PC-3 (cell line): ENCODE results near the gene LILRB3. TPM values are rescaled to one million over a fixed set of nuclear protein-coding genes. Genes with fewer than 3 reads are reported as not detected.
"Not testable (repeated sequence)": the region's sequence is repeated elsewhere in the genome, so short reads cannot be mapped to it uniquely, and the experiment has no call there.

Source experiments
- ATAC-seq: fragments of 200-7000 bp; cut with Tn5 transposase; 2 replicates; pipeline ENCODE4 v1.9.1; 2020; ENCODE audit warnings: mild to moderate bottlenecking, moderate library complexity
- BruUV-seq: library from RNA; stranded (reverse); fragments of 400-500 nt; replicated peaks from 2 replicates; lab custom pipeline; 2021; lab: Mats Ljungman, UMichigan
- CTCF ChIA-PET: fragments of 300-600 bp; sonication (Branson Sonifier 250); formaldehyde crosslinking; loops from one replicate; lab custom pipeline; 2022; ENCODE audit warnings: antibody characterized with exemption; lab: Charles Lee
- POLR2A ChIA-PET: fragments of 300-600 bp; sonication (Branson Sonifier 250); formaldehyde crosslinking; loops from one replicate; lab custom pipeline; 2022; ENCODE audit warnings: antibody characterized with exemption; ENCODE audit not compliant: unreplicated experiment; lab: Charles Lee
- DNase-seq: peaks from one replicate; pipeline ENCODE4 v3.0.0-alpha.2; 2015
- H2AFZ ChIP-seq: fragments of 300-600 bp; sonication (generic); 2 replicates; pipeline ENCODE4 v1.6.0; 2016; ENCODE audit warnings: antibody characterized with exemption, low read length
- H3F3A ChIP-seq: fragments of 300-600 bp; sonication (generic); one replicate; pipeline ENCODE4 v1.6.0; 2017; ENCODE audit warnings: antibody characterized with exemption, low read length, control low read depth, mild to moderate bottlenecking; ENCODE audit not compliant: unreplicated experiment
- H3K27ac ChIP-seq: fragments of 300-600 bp; sonication (generic); 2 replicates; pipeline ENCODE4 v1.5.1; 2016; ENCODE audit warnings: mild to moderate bottlenecking, low read length
- H3K27me3 ChIP-seq: fragments of 300-600 bp; sonication (generic); 2 replicates; pipeline ENCODE4 v1.6.1; 2016; ENCODE audit warnings: low read length, mixed read lengths
- H3K36me3 ChIP-seq: fragments of 300-600 bp; sonication (generic); 2 replicates; pipeline ENCODE4 v1.6.1; 2016; ENCODE audit warnings: low read depth, mixed run types, low read length, mixed read lengths
- H3K4me1 ChIP-seq: fragments of 300-600 bp; sonication (generic); 2 replicates; pipeline ENCODE4 v1.5.1; 2016; ENCODE audit warnings: low read length; ENCODE audit not compliant: insufficient read depth
- H3K4me2 ChIP-seq: fragments of 300-600 bp; sonication (generic); 2 replicates; pipeline ENCODE4 v1.6.0; 2016; ENCODE audit warnings: low read length
- H3K4me3 ChIP-seq: fragments of 300-600 bp; sonication (generic); 2 replicates; pipeline ENCODE4 v1.5.1; 2016; ENCODE audit warnings: mild to moderate bottlenecking, low read length, mixed read lengths
- H3K79me2 ChIP-seq: fragments of 300-600 bp; sonication (generic); 2 replicates; pipeline ENCODE4 v1.6.1; 2017; ENCODE audit warnings: low read length, mixed read lengths
- H3K9ac ChIP-seq: fragments of 300-600 bp; sonication (generic); 2 replicates; pipeline ENCODE4 v1.6.0; 2016; ENCODE audit warnings: mild to moderate bottlenecking, low read length
- H3K9me2 ChIP-seq: fragments of 300-600 bp; sonication (generic); replicated peaks from 2 replicates; pipeline ENCODE4 v1.6.1; 2016; ENCODE audit warnings: mixed run types, low read length, mixed read lengths
- H3K9me3 ChIP-seq: fragments of 300-600 bp; sonication (generic); 2 replicates; pipeline ENCODE4 v1.6.1; 2016; ENCODE audit warnings: low read length, mixed read lengths
- H4K20me1 ChIP-seq: fragments of 300-600 bp; sonication (generic); 2 replicates; pipeline ENCODE4 v1.6.1; 2016; ENCODE audit warnings: low read length, mixed read lengths
- CTCF ChIP-seq: fragments of 300-600 bp; sonication (generic); conservative IDR thresholded peaks from 2 replicates; pipeline ENCODE4 v1.5.1; 2017; ENCODE audit warnings: antibody characterized with exemption, low read depth, mild to moderate bottlenecking, low read length
- EZH2 ChIP-seq: fragments of 300-600 bp; sonication (generic); IDR thresholded peaks from one replicate; pipeline ENCODE4 v1.6.1; 2017; ENCODE audit warnings: antibody characterized with exemption, mild to moderate bottlenecking, low read length; ENCODE audit not compliant: unreplicated experiment
- EZH2phosphoT487 ChIP-seq: fragments of 300-600 bp; sonication (generic); IDR thresholded peaks from 2 replicates; pipeline ENCODE4 v1.6.1; 2018; ENCODE audit warnings: mild to moderate bottlenecking, antibody characterized with exemption, low read length, borderline replicate concordance
- intact Hi-C: fragments of 100-400 bp; cut with micrococcal nuclease; formaldehyde crosslinking; loops from 2 replicates; pipeline ENCODE4 v1.9.0; 2023
- total RNA-seq: library from RNA; depleted of rRNA; stranded (reverse); fragments of >200 nt; gene quantifications from 2 replicates; pipeline ENCODE4 v1.2.3, GENCODE V29; 2014

The LILRB3 gene
- total RNA-seq, 1 experiment from 2014 or later: not detected

- no peak for DNase-seq
- H4K20me1 ChIP-seq: no peaks in the 10 kb centered on the region
- no TSS peak for BruUV-seq
- no peaks in the 10 kb centered on the region for H3K9me2 ChIP-seq
- peak overlapping the region; percentile 33; the same call in 1 of the 2 replicates for H3K4me2 ChIP-seq
- CTCF ChIA-PET: no interaction called here
- H3K9ac ChIP-seq: no peak overlapping the region
- H3K4me1 ChIP-seq: no peaks in the 10 kb centered on the region
- H3K9me3 ChIP-seq: no peaks in the 10 kb centered on the region
- POLR2A ChIA-PET: no interaction called here
- no peak overlapping the region for H3K27ac ChIP-seq
- no peak for ATAC-seq
- no peak overlapping the region for H2AFZ ChIP-seq
- no peaks in the 10 kb centered on the region for H3K79me2 ChIP-seq
- peaks cover 32% of the 10 kb centered on the region for H3K27me3 ChIP-seq
- H3K36me3 ChIP-seq: no peaks in the 10 kb centered on the region
- intact Hi-C loops: no loop called here
- TF ChIP-seq EZH2 (no peak), EZH2phosphoT487 (no peak), CTCF (no peak)
- H3K4me3 ChIP-seq: no peak overlapping the region
- no peaks in the 10 kb centered on the region for H3F3A ChIP-seq
These were observed 25.3 kb upstream of the LILRB3 start for GRCh38 chr19:54248016-54248601.

GRCh38 chr19:54247106-54247930 is 24.5 kb upstream of the LILRB3 start:
- H2AFZ ChIP-seq: no peak overlapping the region
- peaks cover 24% of the 10 kb centered on the region for H3K27me3 ChIP-seq
- no peaks in the 10 kb centered on the region for H3K79me2 ChIP-seq
- BruUV-seq: no TSS peak
- no peaks in the 10 kb centered on the region for H3K9me2 ChIP-seq
- peak overlapping the region; percentile 33; the same call in 1 of the 2 replicates for H3K4me2 ChIP-seq
- H3K4me3 ChIP-seq: no peak overlapping the region
- DNase-seq: no peak
- no peaks in the 10 kb centered on the region for H4K20me1 ChIP-seq
- H3K27ac ChIP-seq: no peak overlapping the region
- ATAC-seq: no peak
- ChIA-PET CTCF (no interaction called here), POLR2A (no interaction called here)
- H3K4me1 ChIP-seq: no peaks in the 10 kb centered on the region
- TF ChIP-seq EZH2phosphoT487 (no peak), CTCF (no peak), EZH2 (no peak)
- no peaks in the 10 kb centered on the region for H3F3A ChIP-seq
- no peaks in the 10 kb centered on the region for H3K9me3 ChIP-seq
- no peak overlapping the region for H3K9ac ChIP-seq
- intact Hi-C loops: no loop called here
- no peaks in the 10 kb centered on the region for H3K36me3 ChIP-seq

- no peaks in the 10 kb centered on the region for H3K9me2 ChIP-seq
- no peaks in the 10 kb centered on the region for H3K36me3 ChIP-seq
- H3K9ac ChIP-seq: no peak overlapping the region
- intact Hi-C loops: no loop called here
- TF ChIP-seq EZH2phosphoT487: no peak
- no peak for TF ChIP-seq EZH2
- no peak for TF ChIP-seq CTCF
- H3K27me3 ChIP-seq: peaks cover 19% of the 10 kb centered on the region
- no peak overlapping the region for H3K4me3 ChIP-seq
- no peak overlapping the region for H3K4me2 ChIP-seq
- POLR2A ChIA-PET: no interaction called here
- no peaks in the 10 kb centered on the region for H3K4me1 ChIP-seq
- H3K79me2 ChIP-seq: no peaks in the 10 kb centered on the region
- DNase-seq: no peak
- H3K9me3 ChIP-seq: no peaks in the 10 kb centered on the region
- CTCF ChIA-PET: interaction anchor here (0.6 kb wide), 1 partner anchor 144 kb away, joined by 3 read pairs; no protein-coding TSS in a partner anchor
- H4K20me1 ChIP-seq: no peaks in the 10 kb centered on the region
- H2AFZ ChIP-seq: no peak overlapping the region
- ATAC-seq: no peak
- H3K27ac ChIP-seq: no peak overlapping the region
- no peaks in the 10 kb centered on the region for H3F3A ChIP-seq
- no TSS peak for BruUV-seq
These were observed 23.1 kb upstream of the LILRB3 start for GRCh38 chr19:54245936-54246335.

- H2AFZ ChIP-seq, H4K20me1 ChIP-seq, CTCF ChIA-PET, POLR2A ChIA-PET, intact Hi-C loops, H3K9me3 ChIP-seq, DNase-seq, H3K27ac ChIP-seq, BruUV-seq, H3K9ac ChIP-seq, H3K79me2 ChIP-seq, H3K36me3 ChIP-seq, H3K9me2 ChIP-seq, H3F3A ChIP-seq, H3K27me3 ChIP-seq, H3K4me2 ChIP-seq, H3K4me1 ChIP-seq, ATAC-seq, H3K4me3 ChIP-seq: not testable (repeated sequence)
These were observed 21.0 kb upstream of the LILRB3 start for GRCh38 chr19:54243809-54244208.
